Stimulated activated CD8-positive, alpha-beta memory T cell treated with anti-CD3 and anti-CD28 coated beads, Interleukin-15, amount 100 ng/mL, for 4 hours (primary cell): ENCODE results near the gene CYTH1.

Source experiments
- DNase-seq, 2 donors: peaks; one replicate each; pipeline ENCODE4 v3.0.0-alpha.2; 2020; ENCODE audit warnings: low read depth in 2 of 2

Gene CYTH1

GRCh38 chr17:78670850-78671725 lies 111.0 kb downstream of the CYTH1 start:
- DNase-seq = no peak

GRCh38 chr17:78669975-78670518 lies 112.0 kb downstream of the CYTH1 start:
- DNase-seq = no peak

GRCh38 chr17:78669256-78669974 lies 112.7 kb downstream of the CYTH1 start:
- no peak for DNase-seq

GRCh38 chr17:78668847-78669246 lies 113.2 kb downstream of the CYTH1 start:
- no peak for DNase-seq

- DNase-seq = no peak
These were observed 114.1 kb downstream of the CYTH1 start for GRCh38 chr17:78667741-78668640.

- no peak for DNase-seq
These were observed 115.0 kb downstream of the CYTH1 start for GRCh38 chr17:78667091-78667490.

GRCh38 chr17:78665952-78666920 lies 115.8 kb downstream of the CYTH1 start:
- DNase-seq = peak in 1 of 2 donors; percentile 5

GRCh38 chr17:78665387-78665951 lies 116.6 kb downstream of the CYTH1 start:
- DNase-seq = no peak

GRCh38 chr17:78664476-78665386 lies 117.3 kb downstream of the CYTH1 start:
- DNase-seq = no peak

GRCh38 chr17:78661093-78661770 lies 120.8 kb downstream of the CYTH1 start:
- DNase-seq = no peak

GRCh38 chr17:78659546-78659945 lies 122.5 kb downstream of the CYTH1 start:
- no peak for DNase-seq

GRCh38 chr17:78658281-78658785 lies 123.7 kb downstream of the CYTH1 start:
- no peak for DNase-seq

- DNase-seq = no peak
These were observed 126.7 kb downstream of the CYTH1 start for GRCh38 chr17:78655251-78655940.

GRCh38 chr17:78654325-78654724 lies 127.7 kb downstream of the CYTH1 start:
- no peak for DNase-seq

- no peak for DNase-seq
These were observed 128.7 kb downstream of the CYTH1 start for GRCh38 chr17:78653382-78653781.

GRCh38 chr17:78652913-78653312 lies 129.2 kb downstream of the CYTH1 start:
- DNase-seq = no peak

GRCh38 chr17:78652024-78652423 lies 130.0 kb downstream of the CYTH1 start:
- DNase-seq = no peak

GRCh38 chr17:78651554-78651953 lies 130.5 kb downstream of the CYTH1 start:
- DNase-seq = no peak
